Stimulated activated naive CD8-positive, alpha-beta T cell treated with anti-CD3 and anti-CD28 coated beads, Interleukin-15, Interleukin-2, amounts not matched to agents 100 ng/mL and 50 ng/mL, for 24 hours (primary cell): Measurements from ENCODE around the gene EPX.

ENCODE experiments used
- H3K27ac Mint-ChIP-seq: one replicate; pipeline ENCODE4 v1.8.0; 2021; ENCODE audit warnings: mild to moderate bottlenecking, mixed read lengths
- H3K27me3 Mint-ChIP-seq: one replicate; pipeline ENCODE4 v1.8.0; 2021; ENCODE audit warnings: mixed read lengths
- H3K36me3 Mint-ChIP-seq: one replicate; pipeline ENCODE4 v1.8.0; 2021; ENCODE audit warnings: low read depth, mixed read lengths
- H3K4me1 Mint-ChIP-seq: one replicate; pipeline ENCODE4 v1.8.0; 2021; ENCODE audit warnings: low read depth, mixed read lengths
- H3K4me3 Mint-ChIP-seq: one replicate; pipeline ENCODE4 v1.8.0; 2021; ENCODE audit warnings: mild to moderate bottlenecking, mixed read lengths
- H3K9me3 Mint-ChIP-seq: one replicate; pipeline ENCODE4 v1.8.0; 2021; ENCODE audit warnings: mixed read lengths

Gene EPX

DNA sequence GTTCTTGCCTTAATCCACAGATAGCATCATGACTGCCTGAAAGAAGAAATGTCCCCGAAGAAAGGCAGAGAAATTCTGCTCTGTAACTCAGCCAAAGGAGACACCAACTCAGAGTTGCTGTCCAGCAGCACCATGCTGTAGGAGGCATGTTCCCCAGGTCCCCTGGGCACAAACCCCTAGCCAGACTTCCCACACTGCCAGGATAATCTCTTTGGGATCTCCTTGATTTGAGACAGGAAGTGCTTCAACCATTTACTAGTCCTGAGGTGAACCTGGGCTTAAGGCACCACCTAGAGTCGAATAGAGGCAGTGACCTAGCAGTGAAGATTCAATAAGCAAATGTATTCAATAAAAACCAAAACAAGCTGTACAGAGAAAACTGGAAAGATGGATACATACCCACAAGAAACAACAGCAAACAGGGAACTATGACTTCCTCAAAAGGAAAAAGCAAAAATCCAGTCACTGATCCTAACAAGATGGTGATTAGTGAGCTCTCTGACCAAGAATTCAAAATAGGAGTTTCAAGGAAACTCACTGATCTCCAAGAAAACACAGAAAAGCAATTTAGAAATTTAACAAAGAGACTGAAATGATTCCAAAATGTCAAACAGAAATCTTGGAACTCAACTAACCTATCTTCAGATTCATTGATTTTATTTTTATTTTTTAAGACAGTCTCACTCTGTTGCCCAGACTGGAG is 20.0 kb upstream of the EPX start:
- no peaks in the 10 kb centered on the region for H3K9me3 Mint-ChIP-seq
- no peaks in the 10 kb centered on the region for H3K36me3 Mint-ChIP-seq
- peaks cover 39% of the 10 kb centered on the region for H3K4me1 Mint-ChIP-seq
- no peak overlapping the region for H3K27ac Mint-ChIP-seq
- H3K27me3 Mint-ChIP-seq: peaks cover 2% of the 10 kb centered on the region
- no peak overlapping the region for H3K4me3 Mint-ChIP-seq

DNA sequence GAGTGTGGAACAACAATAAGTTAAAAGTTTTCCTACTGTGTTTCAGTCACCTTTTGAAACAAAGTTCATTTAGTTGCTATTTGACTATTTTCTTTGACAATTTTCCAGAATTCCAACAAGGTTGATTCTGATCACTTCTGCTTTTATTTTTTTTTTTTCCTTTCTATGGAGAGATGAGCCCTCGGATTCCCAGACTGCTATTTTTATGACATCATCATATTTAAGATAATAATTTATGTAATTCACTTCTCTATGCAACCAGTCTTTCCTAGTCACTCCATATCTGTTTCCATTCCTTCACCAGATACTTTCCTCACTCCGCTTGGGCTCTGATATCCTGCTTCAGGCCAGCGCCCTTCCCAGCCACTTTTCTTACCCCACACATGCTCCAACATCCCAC is 17.7 kb upstream of the EPX start:
- no peaks in the 10 kb centered on the region for H3K36me3 Mint-ChIP-seq
- H3K9me3 Mint-ChIP-seq: no peaks in the 10 kb centered on the region
- H3K27ac Mint-ChIP-seq: no peak overlapping the region
- peaks cover 2% of the 10 kb centered on the region for H3K27me3 Mint-ChIP-seq
- H3K4me1 Mint-ChIP-seq: peaks cover 25% of the 10 kb centered on the region
- no peak overlapping the region for H3K4me3 Mint-ChIP-seq

DNA sequence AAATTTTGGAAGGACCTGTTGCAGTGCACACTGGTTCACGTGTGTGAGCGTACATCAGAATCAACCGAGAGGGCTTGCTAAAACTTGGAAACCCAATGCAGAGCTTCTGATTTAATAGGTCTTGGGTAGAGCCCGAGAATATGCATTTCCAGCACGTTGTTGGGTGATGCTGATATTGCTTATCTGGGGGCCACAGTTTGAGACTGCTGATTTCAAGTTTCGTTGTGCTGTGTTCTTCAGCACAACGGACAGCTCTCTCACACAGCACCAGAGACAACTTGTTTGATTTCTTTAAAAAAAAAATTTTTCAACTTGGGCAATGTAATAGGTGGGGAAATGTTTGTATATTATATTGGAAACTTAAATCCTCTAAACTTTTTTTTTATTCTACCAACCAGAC is 16.3 kb upstream of the EPX start:
- H3K9me3 Mint-ChIP-seq: no peaks in the 10 kb centered on the region
- H3K4me1 Mint-ChIP-seq: peaks cover 14% of the 10 kb centered on the region
- peaks cover 2% of the 10 kb centered on the region for H3K27me3 Mint-ChIP-seq
- H3K27ac Mint-ChIP-seq: no peak overlapping the region
- H3K36me3 Mint-ChIP-seq: no peaks in the 10 kb centered on the region
- H3K4me3 Mint-ChIP-seq: no peak overlapping the region

GRCh38 chr17:58181796-58182195 is 10.7 kb upstream of the EPX start:
- no peaks in the 10 kb centered on the region for H3K9me3 Mint-ChIP-seq
- H3K27ac Mint-ChIP-seq: no peak overlapping the region
- H3K27me3 Mint-ChIP-seq: peaks cover 2% of the 10 kb centered on the region
- H3K4me1 Mint-ChIP-seq: no peaks in the 10 kb centered on the region
- H3K36me3 Mint-ChIP-seq: no peaks in the 10 kb centered on the region
- H3K4me3 Mint-ChIP-seq: no peak overlapping the region

DNA sequence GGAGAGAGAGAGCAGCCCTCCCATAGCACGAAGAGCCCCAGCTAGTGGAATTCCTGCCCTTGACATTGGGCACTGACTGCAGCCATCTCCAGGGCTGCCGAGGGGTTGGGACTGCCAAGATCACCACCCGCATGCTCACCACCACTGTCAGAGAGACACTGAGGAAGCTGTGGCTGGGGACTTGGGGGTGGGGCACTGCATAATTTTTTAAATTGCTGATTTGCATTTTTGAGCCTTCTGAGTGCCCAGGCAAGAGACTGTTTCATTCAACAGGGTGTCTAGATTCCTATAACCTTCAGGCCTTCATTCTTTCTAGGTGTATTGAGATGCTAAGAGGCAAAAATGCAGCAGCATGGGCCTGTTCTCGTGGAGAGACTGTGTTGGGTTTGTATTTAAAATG is 9.0 kb upstream of the EPX start:
- no peaks in the 10 kb centered on the region for H3K4me1 Mint-ChIP-seq
- no peaks in the 10 kb centered on the region for H3K9me3 Mint-ChIP-seq
- no peak overlapping the region for H3K4me3 Mint-ChIP-seq
- no peaks in the 10 kb centered on the region for H3K27me3 Mint-ChIP-seq
- H3K36me3 Mint-ChIP-seq: no peaks in the 10 kb centered on the region
- H3K27ac Mint-ChIP-seq: no peak overlapping the region

GRCh38 chr17:58184308-58184985 is 8.1 kb upstream of the EPX start:
- Mint-ChIP-seq H3K9me3 (no peaks in the 10 kb centered on the region), H3K36me3 (no peaks in the 10 kb centered on the region), H3K27me3 (peaks cover under 1% of the 10 kb centered on the region), H3K4me3 (no peak overlapping the region), H3K4me1 (no peaks in the 10 kb centered on the region), H3K27ac (no peak overlapping the region)

- Mint-ChIP-seq H3K4me3 (no peak overlapping the region), H3K27me3 (peaks cover 6% of the 10 kb centered on the region), H3K36me3 (no peaks in the 10 kb centered on the region), H3K9me3 (no peaks in the 10 kb centered on the region), H3K4me1 (no peaks in the 10 kb centered on the region), H3K27ac (no peak overlapping the region)
Observed at GRCh38 chr17:58184986-58185761, 7.4 kb upstream of the EPX start.

- H3K27me3 Mint-ChIP-seq: peaks cover 6% of the 10 kb centered on the region
- no peak overlapping the region for H3K27ac Mint-ChIP-seq
- H3K9me3 Mint-ChIP-seq: no peaks in the 10 kb centered on the region
- no peaks in the 10 kb centered on the region for H3K4me1 Mint-ChIP-seq
- H3K36me3 Mint-ChIP-seq: no peaks in the 10 kb centered on the region
- no peak overlapping the region for H3K4me3 Mint-ChIP-seq
Observed at GRCh38 chr17:58186591-58186990, 5.9 kb upstream of the EPX start.

- Mint-ChIP-seq H3K27ac (no peak overlapping the region), H3K9me3 (no peaks in the 10 kb centered on the region), H3K4me1 (no peaks in the 10 kb centered on the region), H3K36me3 (no peaks in the 10 kb centered on the region), H3K27me3 (peaks cover 6% of the 10 kb centered on the region), H3K4me3 (no peak overlapping the region)
Observed at GRCh38 chr17:58187063-58187462, 5.5 kb upstream of the EPX start.

DNA sequence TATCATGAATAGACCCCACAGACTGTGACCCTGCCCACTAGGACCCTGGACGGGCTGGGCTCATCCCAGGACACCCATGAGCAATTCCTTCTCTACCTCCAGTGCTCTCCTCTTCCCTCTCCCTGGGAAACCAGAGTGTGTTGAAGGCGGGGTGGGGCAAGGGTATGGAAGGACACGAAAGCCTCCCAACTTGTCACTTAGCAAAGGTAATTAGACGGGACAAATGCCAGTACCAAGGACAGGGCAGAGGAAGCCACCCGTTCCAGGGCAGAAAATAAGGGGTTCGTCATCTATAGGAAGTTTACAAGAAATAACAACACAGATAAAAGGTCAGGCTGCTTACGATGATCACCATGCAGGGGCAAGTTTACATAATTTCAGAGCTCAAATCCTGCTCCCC is 4.9 kb upstream of the EPX start:
- peaks cover 6% of the 10 kb centered on the region for H3K27me3 Mint-ChIP-seq
- H3K27ac Mint-ChIP-seq: no peak overlapping the region
- H3K36me3 Mint-ChIP-seq: no peaks in the 10 kb centered on the region
- H3K9me3 Mint-ChIP-seq: no peaks in the 10 kb centered on the region
- no peaks in the 10 kb centered on the region for H3K4me1 Mint-ChIP-seq
- no peak overlapping the region for H3K4me3 Mint-ChIP-seq

DNA sequence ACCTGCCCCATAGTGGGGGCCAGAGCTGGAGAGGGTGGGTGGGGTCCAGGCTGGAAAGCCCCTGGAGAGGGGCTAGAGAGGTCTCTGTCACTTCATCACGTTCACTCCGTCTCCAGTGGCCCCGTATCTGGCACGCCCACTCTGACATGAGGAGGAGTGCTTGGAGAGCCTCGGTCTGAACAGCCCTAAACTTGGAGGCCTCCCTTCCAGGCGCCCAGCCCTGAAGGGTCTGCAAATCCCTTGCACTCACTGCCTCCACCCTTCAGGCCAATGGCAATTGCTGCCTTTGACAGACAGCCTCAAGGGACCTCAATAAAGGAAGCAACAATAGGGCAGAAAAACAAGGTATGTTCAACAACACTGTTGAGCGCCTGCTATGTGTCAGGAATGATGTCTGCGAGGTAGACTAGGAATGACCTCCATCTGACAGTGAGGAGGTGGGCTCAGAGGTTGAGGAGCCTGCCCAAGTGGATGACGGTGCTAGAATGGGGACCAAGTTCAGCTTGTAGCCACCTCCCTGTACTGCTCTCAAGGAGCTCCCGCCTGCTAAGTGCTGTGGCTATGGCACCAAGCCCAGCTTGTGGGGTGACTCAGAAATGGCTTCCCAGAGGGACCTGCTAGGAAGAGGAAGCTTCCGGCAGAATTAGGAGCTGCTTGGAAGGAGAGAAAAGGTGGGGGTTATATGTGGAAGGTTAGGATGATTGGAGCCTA is 2.9 kb upstream of the EPX start:
- no peak overlapping the region for H3K4me3 Mint-ChIP-seq
- no peaks in the 10 kb centered on the region for H3K4me1 Mint-ChIP-seq
- no peaks in the 10 kb centered on the region for H3K9me3 Mint-ChIP-seq
- H3K27ac Mint-ChIP-seq: peak overlapping the region; percentile 45
- H3K27me3 Mint-ChIP-seq: peaks cover 6% of the 10 kb centered on the region
- no peaks in the 10 kb centered on the region for H3K36me3 Mint-ChIP-seq

DNA sequence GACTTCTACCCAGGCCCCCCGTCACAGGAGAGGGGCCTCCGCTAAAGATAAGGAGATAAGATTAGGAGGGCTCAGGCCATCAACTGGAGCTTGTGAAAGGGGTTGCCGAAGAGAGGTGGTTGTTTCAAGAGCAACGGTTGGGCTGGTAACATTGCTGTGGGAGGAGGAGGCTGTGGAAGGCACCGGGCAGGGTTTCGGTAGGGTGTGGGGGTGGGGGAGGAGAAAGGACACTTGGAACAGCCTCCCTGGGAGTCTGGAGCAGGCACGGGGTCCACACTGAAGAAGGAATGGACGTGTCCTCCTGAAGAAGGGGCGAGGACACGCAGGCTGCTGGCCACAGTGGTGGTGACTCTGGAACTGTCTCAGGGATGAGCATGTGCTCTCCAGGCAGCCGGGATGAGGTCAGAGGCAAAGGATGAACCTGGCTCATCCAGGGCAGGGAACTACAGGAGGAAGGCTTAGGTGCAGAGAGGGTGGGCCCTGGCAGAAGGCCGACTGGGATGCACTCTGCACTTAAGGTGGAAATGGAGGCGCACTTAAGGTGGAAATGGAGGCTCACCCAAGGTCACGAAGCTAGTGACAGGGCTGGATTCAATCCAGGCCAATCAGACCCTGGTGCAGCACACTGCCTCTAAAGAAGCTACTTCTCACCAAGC is 1.2 kb upstream of the EPX start:
- H3K27me3 Mint-ChIP-seq: peaks cover 6% of the 10 kb centered on the region
- H3K4me1 Mint-ChIP-seq: no peaks in the 10 kb centered on the region
- H3K36me3 Mint-ChIP-seq: no peaks in the 10 kb centered on the region
- no peaks in the 10 kb centered on the region for H3K9me3 Mint-ChIP-seq
- H3K4me3 Mint-ChIP-seq: no peak overlapping the region
- H3K27ac Mint-ChIP-seq: no peak overlapping the region

- no peaks in the 10 kb centered on the region for H3K4me1 Mint-ChIP-seq
- H3K27ac Mint-ChIP-seq: no peak overlapping the region
- H3K27me3 Mint-ChIP-seq: peaks cover 12% of the 10 kb centered on the region
- H3K9me3 Mint-ChIP-seq: no peaks in the 10 kb centered on the region
- H3K36me3 Mint-ChIP-seq: no peaks in the 10 kb centered on the region
- no peak overlapping the region for H3K4me3 Mint-ChIP-seq
Observed at GRCh38 chr17:58193641-58194255, 1.2 kb downstream of the EPX start.

GRCh38 chr17:58195518-58196123 is 3.1 kb downstream of the EPX start:
- peaks cover 10% of the 10 kb centered on the region for H3K27me3 Mint-ChIP-seq
- no peaks in the 10 kb centered on the region for H3K9me3 Mint-ChIP-seq
- no peak overlapping the region for H3K4me3 Mint-ChIP-seq
- no peak overlapping the region for H3K27ac Mint-ChIP-seq
- H3K36me3 Mint-ChIP-seq: no peaks in the 10 kb centered on the region
- no peaks in the 10 kb centered on the region for H3K4me1 Mint-ChIP-seq
